Suppressor macrophage (primary cell): ENCODE measurements around the gene CFAP99.

Experiments
- DNase-seq, 4 experiments: peaks; one replicate each; pipeline ENCODE4 v3.0.0-alpha.2; 2020 to 2022

CFAP99 gene

GRCh38 chr4:2472187-2472586, 53.4 kb downstream of the CFAP99 start:
- DNase-seq = peak in 2 of 4 experiments; percentile 36 to 52

- no peak for DNase-seq
Observed at GRCh38 chr4:2478229-2478628, 59.5 kb downstream of the CFAP99 start.

- DNase-seq = no peak
Observed at GRCh38 chr4:2480649-2481048, 61.9 kb downstream of the CFAP99 start.

GRCh38 chr4:2482192-2482591, 63.4 kb downstream of the CFAP99 start:
- no peak for DNase-seq

GRCh38 chr4:2482693-2483092, 63.9 kb downstream of the CFAP99 start:
- DNase-seq = no peak

GRCh38 chr4:2483237-2483636, 64.5 kb downstream of the CFAP99 start:
- no peak for DNase-seq

GRCh38 chr4:2484185-2484584, 65.4 kb downstream of the CFAP99 start:
- DNase-seq = peak in 1 of 4 experiments; percentile 28

- DNase-seq = peak; percentile 91 to 97 (median 96)
Observed at GRCh38 chr4:2484993-2485392, 66.2 kb downstream of the CFAP99 start.

GRCh38 chr4:2485956-2486355, 67.2 kb downstream of the CFAP99 start:
- DNase-seq = peak; percentile 31 to 74 (median 59)

- DNase-seq = no peak
Observed at GRCh38 chr4:2486981-2487380, 68.2 kb downstream of the CFAP99 start.

- DNase-seq = no peak
Observed at GRCh38 chr4:2487632-2488031, 68.9 kb downstream of the CFAP99 start.

- no peak for DNase-seq
Observed at GRCh38 chr4:2489081-2489805, 70.5 kb downstream of the CFAP99 start.

GRCh38 chr4:2489841-2490552, 71.2 kb downstream of the CFAP99 start:
- peak; percentile 11 to 52 (median 36) for DNase-seq

GRCh38 chr4:2492970-2493369, 74.2 kb downstream of the CFAP99 start:
- DNase-seq = peak in 2 of 4 experiments; percentile 20 to 41

- no peak for DNase-seq
Observed at GRCh38 chr4:2494992-2495391, 76.2 kb downstream of the CFAP99 start.

- peak; percentile 14 to 30 (median 20) for DNase-seq
Observed at GRCh38 chr4:2497324-2497723, 78.6 kb downstream of the CFAP99 start.

GRCh38 chr4:2497931-2498330, 79.2 kb downstream of the CFAP99 start:
- peak; percentile 80 to 91 (median 87) for DNase-seq

- no peak for DNase-seq
Observed at GRCh38 chr4:2500547-2500946, 81.8 kb downstream of the CFAP99 start.

- no peak for DNase-seq
Observed at GRCh38 chr4:2501034-2501594, 82.4 kb downstream of the CFAP99 start.

- no peak for DNase-seq
Observed at GRCh38 chr4:2503809-2504208, 85.1 kb downstream of the CFAP99 start.

GRCh38 chr4:2507259-2507658, 88.5 kb downstream of the CFAP99 start:
- no peak for DNase-seq

- DNase-seq = no peak
Observed at GRCh38 chr4:2507855-2508254, 89.1 kb downstream of the CFAP99 start.

GRCh38 chr4:2510351-2511259, 91.8 kb downstream of the CFAP99 start:
- DNase-seq = no peak
